Breast epithelium (tissue), 4 donors: Measurements from ENCODE around the gene BRCA1. TPM values are rescaled to one million over a fixed set of nuclear protein-coding genes. Genes with fewer than 3 reads are reported as not detected.
"Not testable (repeated sequence)": the region's sequence is repeated elsewhere in the genome, so short reads cannot be mapped to it uniquely, and the experiment has no call there.

Experiments used
- DNase-seq, 2 donors: peaks; one replicate each; pipeline ENCODE4 v3.0.0-alpha.2; 2019; ENCODE audit warnings: low spot score in 2 of 2
- H3K27ac ChIP-seq, 2 donors: fragments of 200-600 bp; sonication (generic) in 1 of 2; one replicate each; pipeline ENCODE4 v1.5.1; 2016 to 2019; ENCODE audit warnings: mild to moderate bottlenecking in 1 of 2
- H3K27me3 ChIP-seq, 2 donors: fragments of 200-600 bp; sonication (generic) in 1 of 2; one replicate each; pipeline versions ENCODE4 v1.5.1 to v1.6.0; 2017 to 2019; ENCODE audit warnings: control low read depth in 1 of 2, mild to moderate bottlenecking in 1 of 2
- H3K36me3 ChIP-seq: fragments of 200-600 bp; one replicate; pipeline ENCODE4 v1.5.1; 2019
- H3K4me1 ChIP-seq, 2 donors: fragments of 200-600 bp; sonication (generic); one replicate each; pipeline ENCODE4 v1.5.1; 2016 to 2019; ENCODE audit warnings: control low read depth in 1 of 2
- H3K4me3 ChIP-seq, 3 donors: fragments of 200-600 bp; sonication (generic); 1 replicate in 2 of 3; 2 replicates in 1 of 3; pipeline ENCODE4 v1.5.1; 2016 to 2019; ENCODE audit warnings: mild to moderate bottlenecking in 3 of 3, moderate library complexity in 2 of 3
- H3K9me3 ChIP-seq, 2 donors: fragments of 200-600 bp; sonication (generic) in 1 of 2; one replicate each; pipeline ENCODE4 v1.5.1; 2016 to 2019; ENCODE audit warnings: control low read depth in 1 of 2
- CTCF ChIP-seq, 3 donors: fragments of 450-650 bp; IDR thresholded peaks; one replicate each; pipeline ENCODE4 v1.5.1; 2016 to 2017; ENCODE audit warnings: antibody characterized with exemption in 3 of 3, mild to moderate bottlenecking in 3 of 3, moderate library complexity in 3 of 3
- POLR2A ChIP-seq: fragments of 450-650 bp; IDR thresholded peaks from one replicate; pipeline ENCODE4 v1.6.1; 2016; ENCODE audit warnings: antibody characterized with exemption, mild to moderate bottlenecking, moderate library complexity
- POLR2AphosphoS5 ChIP-seq, 3 donors: sonication (generic); formaldehyde crosslinking; IDR thresholded peaks; one replicate each; pipeline ENCODE4 v1.6.1; 2017; ENCODE audit warnings: antibody characterized with exemption in 3 of 3
- intact Hi-C: fragments of 100-400 bp; cut with DNase I; formaldehyde crosslinking; loops from one replicate; pipeline ENCODE4 v1.15.1; 2023; ENCODE audit warnings: low total_unique reads
- total RNA-seq, 3 donors: library from RNA; depleted of rRNA; stranded (reverse); fragments of >200 nt; gene quantifications; one replicate each; pipeline ENCODE4 v1.1.0, GENCODE V29; 2016

The BRCA1 gene
- total RNA-seq, 3 donors from 2014 or later = 5.2 to 8.9 (median 7.4) TPM

- DNase-seq = no peak
- intact Hi-C loops = no loop called here
These were observed 18.6 kb downstream of the BRCA1 start for GRCh38 chr17:43106552-43106951.

GRCh38 chr17:43105146-43105545, 20.0 kb downstream of the BRCA1 start:
- Histone ChIP-seq H3K4me1 (no peaks in the 10 kb centered on the region), H3K36me3 (no peaks in the 10 kb centered on the region), H3K4me3 (no peak overlapping the region), H3K27ac (no peak overlapping the region), H3K9me3 (no peaks in the 10 kb centered on the region), H3K27me3 (no peaks in the 10 kb centered on the region)
- intact Hi-C loops = no loop called here
- DNase-seq = no peak
- TF ChIP-seq POLR2AphosphoS5 (IDR thresholded peaks at IDR 0.05) (no peak), POLR2A (no peak), CTCF (IDR thresholded peaks at IDR 0.05) (no peak)

More at GRCh38 chr17:43106552-43106951, 18.6 kb downstream of the BRCA1 start:
- H3K4me3 ChIP-seq = no peak overlapping the region
- no peaks in the 10 kb centered on the region for H3K27me3 ChIP-seq
- H3K36me3 ChIP-seq = no peaks in the 10 kb centered on the region
- no peaks in the 10 kb centered on the region for H3K4me1 ChIP-seq
- H3K27ac ChIP-seq = no peak overlapping the region
- TF ChIP-seq POLR2AphosphoS5 (IDR thresholded peaks at IDR 0.05) = no peak
- no peak for TF ChIP-seq CTCF (IDR thresholded peaks at IDR 0.05)
- no peak for TF ChIP-seq POLR2A
- no peaks in the 10 kb centered on the region for H3K9me3 ChIP-seq

GRCh38 chr17:43104665-43105064, 20.5 kb downstream of the BRCA1 start:
- no peak overlapping the region for H3K27ac ChIP-seq
- intact Hi-C loops = no loop called here
- H3K4me1 ChIP-seq = no peaks in the 10 kb centered on the region
- no peaks in the 10 kb centered on the region for H3K27me3 ChIP-seq
- DNase-seq = no peak
- TF ChIP-seq POLR2A = no peak
- TF ChIP-seq POLR2AphosphoS5 (IDR thresholded peaks at IDR 0.05) = no peak
- no peak for TF ChIP-seq CTCF (IDR thresholded peaks at IDR 0.05)
- no peaks in the 10 kb centered on the region for H3K36me3 ChIP-seq
- H3K4me3 ChIP-seq = no peak overlapping the region
- H3K9me3 ChIP-seq = no peaks in the 10 kb centered on the region

- H3K27ac ChIP-seq, H3K4me3 ChIP-seq, H3K9me3 ChIP-seq, H3K4me1 ChIP-seq, intact Hi-C loops, DNase-seq, H3K27me3 ChIP-seq, H3K36me3 ChIP-seq: not testable (repeated sequence)
These were observed 29.8 kb downstream of the BRCA1 start for GRCh38 chr17:43095364-43095763.

- no peaks in the 10 kb centered on the region for H3K9me3 ChIP-seq
- no peak overlapping the region for H3K4me3 ChIP-seq
- no peaks in the 10 kb centered on the region for H3K27me3 ChIP-seq
- no peak overlapping the region for H3K27ac ChIP-seq
- no peak for TF ChIP-seq CTCF (IDR thresholded peaks at IDR 0.05)
- no peak for TF ChIP-seq POLR2AphosphoS5 (IDR thresholded peaks at IDR 0.05)
- no peak for TF ChIP-seq POLR2A
- DNase-seq = no peak
- no peaks in the 10 kb centered on the region for H3K36me3 ChIP-seq
- no peaks in the 10 kb centered on the region for H3K4me1 ChIP-seq
- intact Hi-C loops = no loop called here
These were observed 30.9 kb downstream of the BRCA1 start for GRCh38 chr17:43094129-43094835.
